DND-41 (cell line): ENCODE results near the gene DIRAS3.

Source experiments
- CTCF ChIP-seq: IDR thresholded peaks from 2 replicates; pipeline ENCODE4 v1.5.1; 2012; ENCODE audit warnings: borderline replicate concordance, low read length, moderate library complexity, mild to moderate bottlenecking; ENCODE audit not compliant: poor library complexity, severe bottlenecking; ENCODE audit errors: extremely low read depth
- EZH2 ChIP-seq: IDR thresholded peaks from 3 replicates; pipeline ENCODE4 v1.6.1; 2012; ENCODE audit warnings: borderline replicate concordance, low read depth, mild to moderate bottlenecking, moderate library complexity, low read length, inconsistent platforms; ENCODE audit not compliant: severe bottlenecking

GRCh38 chr1:68083686-68084085 is 33.3 kb upstream of the DIRAS3 start:
- TF ChIP-seq CTCF (no peak), EZH2 (no peak)
